MM.1S (cell line): ENCODE results near the gene SLC9C1.

Experiments used
- DNase-seq: peaks from one replicate; pipeline ENCODE4 v3.0.0-alpha.2; 2015
- H2AFZ ChIP-seq: fragments of 300-600 bp; sonication (generic); 2 replicates; pipeline ENCODE4 v1.6.0; 2016; ENCODE audit warnings: antibody characterized with exemption, low read length
- H3F3A ChIP-seq: fragments of 300-600 bp; sonication (generic); 2 replicates; pipeline ENCODE4 v1.6.1; 2016; ENCODE audit warnings: mild to moderate bottlenecking, antibody characterized with exemption, low read length, moderate library complexity, mixed read lengths; ENCODE audit not compliant: insufficient read depth
- H3K27ac ChIP-seq: fragments of 300-600 bp; sonication (generic); 2 replicates; pipeline ENCODE4 v1.5.1; 2016; ENCODE audit warnings: mild to moderate bottlenecking, low read length
- H3K27me3 ChIP-seq: fragments of 300-600 bp; sonication (generic); replicated peaks from 2 replicates; pipeline ENCODE4 v1.6.0; 2016; ENCODE audit warnings: low read length; ENCODE audit not compliant: insufficient read depth
- H3K36me3 ChIP-seq: fragments of 300-600 bp; sonication (generic); replicated peaks from 2 replicates; pipeline ENCODE4 v1.6.1; 2016; ENCODE audit warnings: mild to moderate bottlenecking, low read length, mixed read lengths; ENCODE audit not compliant: insufficient read depth
- H3K4me1 ChIP-seq: fragments of 300-600 bp; sonication (generic); 2 replicates; pipeline ENCODE4 v1.6.1; 2016; ENCODE audit warnings: low read length, mixed read lengths
- H3K4me2 ChIP-seq: fragments of 300-600 bp; sonication (generic); 2 replicates; pipeline ENCODE4 v1.6.0; 2016; ENCODE audit warnings: low read depth, low read length
- H3K4me3 ChIP-seq: fragments of 300-600 bp; sonication (generic); 2 replicates; pipeline ENCODE4 v1.5.1; 2016; ENCODE audit warnings: low read length, mixed read lengths
- H3K79me2 ChIP-seq: fragments of 300-600 bp; sonication (generic); 2 replicates; pipeline ENCODE4 v1.6.1; 2016; ENCODE audit warnings: mixed run types, low read length, mixed read lengths
- H3K9ac ChIP-seq: fragments of 300-600 bp; sonication (generic); 2 replicates; pipeline ENCODE4 v1.6.1; 2016; ENCODE audit warnings: low read length, mixed read lengths
- H3K9me2 ChIP-seq: fragments of 300-600 bp; sonication (generic); replicated peaks from 2 replicates; pipeline ENCODE4 v1.6.1; 2016; ENCODE audit warnings: mild to moderate bottlenecking, low read length, mixed read lengths; ENCODE audit not compliant: insufficient read depth
- H3K9me3 ChIP-seq: fragments of 300-600 bp; sonication (generic); replicated peaks from 2 replicates; pipeline ENCODE4 v1.6.1; 2016; ENCODE audit warnings: mild to moderate bottlenecking, low read length, mixed read lengths; ENCODE audit not compliant: insufficient read depth
- H4K20me1 ChIP-seq: fragments of 300-600 bp; sonication (generic); 2 replicates; pipeline ENCODE4 v1.6.1; 2016; ENCODE audit warnings: mild to moderate bottlenecking, low read length, moderate library complexity, mixed read lengths; ENCODE audit not compliant: insufficient read depth
- CTCF ChIP-seq: fragments of 300-600 bp; sonication (generic); IDR thresholded peaks from 2 replicates; pipeline ENCODE4 v1.5.1; 2016; ENCODE audit warnings: antibody characterized with exemption, low read length, mixed read lengths
- EZH2 ChIP-seq: fragments of 300-600 bp; sonication (generic); optimal IDR thresholded peaks from 2 replicates; pipeline ENCODE3; 2017; ENCODE audit warnings: low read depth, mild to moderate bottlenecking, antibody characterized with exemption, low read length, mixed read lengths
- EZH2phosphoT487 ChIP-seq: fragments of 300-600 bp; sonication (generic); IDR thresholded peaks from 2 replicates; pipeline ENCODE4 v1.6.1; 2018; ENCODE audit warnings: antibody characterized with exemption, low read length

Gene SLC9C1

DNA sequence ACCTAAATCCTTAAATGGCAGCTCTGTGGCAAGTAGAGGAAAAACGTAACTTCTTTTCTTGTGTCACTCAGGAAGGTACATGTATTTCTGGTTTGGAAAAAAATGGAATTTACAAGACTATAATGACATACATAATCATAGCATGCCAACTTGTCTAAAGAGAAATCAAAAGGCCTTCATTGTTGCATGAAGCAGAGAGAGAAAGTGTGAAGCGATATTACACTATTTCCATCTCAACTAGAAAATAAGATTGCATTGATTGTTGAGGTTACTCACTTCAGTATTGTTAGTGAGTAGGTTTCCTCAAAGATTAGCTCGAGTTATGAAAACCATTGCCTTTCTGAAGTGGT lies 93.7 kb downstream of the SLC9C1 start:
- no peaks in the 10 kb centered on the region for H3K79me2 ChIP-seq
- no peaks in the 10 kb centered on the region for H3K4me1 ChIP-seq
- no peak overlapping the region for H2AFZ ChIP-seq
- H3K36me3 ChIP-seq = no peaks in the 10 kb centered on the region
- H3K9ac ChIP-seq = no peak overlapping the region
- no peak for DNase-seq
- no peaks in the 10 kb centered on the region for H3F3A ChIP-seq
- no peaks in the 10 kb centered on the region for H3K9me2 ChIP-seq
- no peak overlapping the region for H3K4me3 ChIP-seq
- H3K4me2 ChIP-seq = no peak overlapping the region
- no peaks in the 10 kb centered on the region for H3K27me3 ChIP-seq
- H3K27ac ChIP-seq = no peak overlapping the region
- no peak for TF ChIP-seq EZH2phosphoT487
- TF ChIP-seq CTCF = no peak
- no peak for TF ChIP-seq EZH2
- no peaks in the 10 kb centered on the region for H3K9me3 ChIP-seq
- H4K20me1 ChIP-seq = no peaks in the 10 kb centered on the region

DNA sequence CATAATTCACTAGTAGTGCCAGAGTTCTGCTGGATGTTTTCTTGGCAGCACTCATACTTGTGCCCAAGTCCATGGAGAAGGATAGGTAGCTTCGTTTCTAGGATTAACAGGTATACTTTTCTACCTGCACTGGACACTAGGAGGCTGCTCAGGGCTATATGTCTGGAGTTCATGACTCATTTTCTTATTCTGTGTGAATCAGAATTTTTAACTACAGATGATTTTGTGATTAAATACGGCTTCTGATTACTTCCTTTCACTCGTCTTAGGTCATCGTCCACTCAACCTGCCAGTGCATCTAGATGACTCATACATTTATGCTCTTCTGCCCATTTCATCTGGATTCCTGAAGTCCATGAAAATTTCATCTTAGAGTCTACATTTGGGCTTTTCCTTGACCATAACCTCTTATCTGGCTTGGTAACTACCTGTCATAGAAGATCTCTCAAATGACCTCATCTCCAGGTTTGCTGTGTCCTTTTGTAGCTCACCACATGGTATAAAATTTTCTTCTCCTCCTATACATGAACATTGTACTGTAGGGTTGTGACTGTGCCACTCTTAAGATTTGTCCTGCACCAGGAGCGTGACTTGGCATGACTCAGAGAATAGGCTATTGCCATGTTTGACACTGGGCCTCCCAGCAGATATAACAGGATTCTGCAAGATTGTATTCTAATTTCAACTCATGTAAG lies 94.2 kb downstream of the SLC9C1 start:
- Histone ChIP-seq H4K20me1 (no peaks in the 10 kb centered on the region), H3K36me3 (no peaks in the 10 kb centered on the region), H3K4me2 (no peak overlapping the region), H3K27ac (no peak overlapping the region), H3K27me3 (no peaks in the 10 kb centered on the region), H3K79me2 (no peaks in the 10 kb centered on the region), H3K9ac (no peak overlapping the region), H3K9me3 (no peaks in the 10 kb centered on the region), H3K4me1 (no peaks in the 10 kb centered on the region), H3K4me3 (no peak overlapping the region), H3K9me2 (no peaks in the 10 kb centered on the region), H2AFZ (no peak overlapping the region), H3F3A (no peaks in the 10 kb centered on the region)
- TF ChIP-seq EZH2phosphoT487 = no peak
- no peak for TF ChIP-seq CTCF
- no peak for TF ChIP-seq EZH2
- DNase-seq = no peak

DNA sequence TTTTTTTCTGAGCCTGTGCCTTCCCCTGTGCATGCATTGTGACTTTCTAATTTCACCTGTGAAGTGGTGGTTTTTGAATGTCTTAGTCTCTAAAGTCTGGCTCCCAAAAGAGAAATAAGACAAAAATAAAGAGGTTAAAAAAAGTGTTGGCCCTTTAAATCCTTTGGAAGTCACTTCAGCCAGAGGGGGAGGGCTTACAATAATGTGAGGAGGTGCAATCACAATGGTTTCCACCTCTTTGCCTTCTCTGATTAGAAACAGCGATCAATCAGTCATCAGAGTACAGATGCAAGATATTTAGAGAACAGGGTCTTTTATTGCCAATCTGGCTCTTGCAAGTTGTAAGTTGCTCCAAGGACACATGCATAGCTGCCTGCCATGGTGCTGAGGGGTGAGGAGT lies 96.9 kb downstream of the SLC9C1 start:
- no peaks in the 10 kb centered on the region for H3K27me3 ChIP-seq
- no peak overlapping the region for H3K4me3 ChIP-seq
- no peaks in the 10 kb centered on the region for H3K79me2 ChIP-seq
- H2AFZ ChIP-seq = no peak overlapping the region
- no peaks in the 10 kb centered on the region for H3K36me3 ChIP-seq
- no peaks in the 10 kb centered on the region for H3K9me2 ChIP-seq
- DNase-seq = no peak
- no peaks in the 10 kb centered on the region for H3K4me1 ChIP-seq
- no peak overlapping the region for H3K9ac ChIP-seq
- TF ChIP-seq EZH2 (no peak), CTCF (no peak), EZH2phosphoT487 (no peak)
- H3F3A ChIP-seq = no peaks in the 10 kb centered on the region
- H4K20me1 ChIP-seq = no peaks in the 10 kb centered on the region
- H3K4me2 ChIP-seq = no peak overlapping the region
- no peaks in the 10 kb centered on the region for H3K9me3 ChIP-seq
- no peak overlapping the region for H3K27ac ChIP-seq
